NCI-H526 treated with DMSO at 0.1 percent for 48 hours (cell line): ENCODE measurements around the gene ATAD1.

Experiments
- DNase-seq: peaks from one replicate; lab custom pipeline; 2025; lab: John Stamatoyannopoulos, UW

ATAD1 gene

DNA sequence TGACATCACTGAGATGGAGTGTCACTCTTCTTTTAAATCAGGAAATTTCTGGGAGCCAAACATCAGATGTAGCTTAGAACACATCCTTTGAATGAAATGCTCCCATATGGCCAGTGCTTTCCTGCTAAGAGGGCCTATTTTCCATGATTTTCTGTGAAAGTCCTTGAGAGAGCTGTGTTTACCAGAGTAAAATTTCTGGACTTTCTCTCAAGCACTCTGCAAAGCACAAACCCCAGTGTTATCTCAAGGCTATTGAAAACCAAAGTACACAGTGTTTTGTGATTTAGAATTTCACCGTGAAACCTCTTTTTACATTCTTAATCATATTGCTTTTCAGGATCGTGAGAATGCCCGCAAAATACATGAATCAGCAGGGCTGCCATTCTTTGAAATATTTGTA is 104.3 kb downstream of the ATAD1 start:
- no peak for DNase-seq

DNA sequence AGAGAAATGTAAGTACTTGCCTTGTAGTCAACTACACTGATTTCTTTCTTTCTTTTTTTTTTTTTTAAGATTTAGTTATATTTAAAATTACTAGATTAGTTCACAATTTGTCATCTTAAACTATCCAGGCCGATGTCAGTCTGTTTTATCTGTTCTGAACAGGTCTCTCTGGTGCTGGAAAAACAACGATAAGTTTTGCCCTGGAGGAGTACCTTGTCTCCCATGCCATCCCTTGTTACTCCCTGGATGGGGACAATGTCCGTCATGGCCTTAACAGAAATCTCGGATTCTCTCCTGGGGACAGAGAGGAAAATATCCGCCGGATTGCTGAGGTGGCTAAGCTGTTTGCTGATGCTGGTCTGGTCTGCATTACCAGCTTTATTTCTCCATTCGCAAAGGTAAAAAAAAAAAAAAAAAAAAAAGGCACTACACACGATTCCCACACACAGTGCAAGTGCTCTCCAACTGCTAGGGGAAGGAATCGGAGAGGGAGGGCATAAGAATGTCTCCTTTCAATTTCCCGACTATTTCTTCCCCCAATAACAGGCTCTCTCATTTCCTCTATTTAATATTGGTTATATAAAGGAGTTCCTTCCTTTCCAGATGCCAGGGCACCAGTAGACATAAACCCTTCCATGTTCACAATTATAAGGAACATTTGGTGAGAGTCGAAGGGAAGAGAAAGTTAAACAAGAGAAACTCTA is 105.0 kb downstream of the ATAD1 start:
- DNase-seq, result no peak

DNA sequence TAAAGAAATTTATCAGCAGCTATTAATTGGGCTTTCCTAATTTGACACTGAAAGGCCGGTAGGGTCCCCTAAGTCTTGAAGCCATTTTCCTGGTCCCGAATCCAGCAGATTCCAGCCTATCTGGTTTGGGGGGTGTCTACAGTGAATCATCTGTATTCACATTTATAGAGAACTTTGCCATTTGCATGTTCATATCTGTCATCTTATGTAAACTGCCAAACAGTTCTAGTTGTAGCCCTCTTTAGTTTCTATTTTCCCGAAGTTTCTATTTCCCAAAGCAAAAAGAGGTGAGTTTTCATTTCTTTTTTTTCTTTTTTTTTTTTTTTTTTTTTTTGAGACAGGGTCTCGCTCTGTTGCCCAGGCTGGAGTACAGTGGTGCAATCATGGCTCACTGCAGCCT is 110.8 kb downstream of the ATAD1 start:
- no peak for DNase-seq

DNA sequence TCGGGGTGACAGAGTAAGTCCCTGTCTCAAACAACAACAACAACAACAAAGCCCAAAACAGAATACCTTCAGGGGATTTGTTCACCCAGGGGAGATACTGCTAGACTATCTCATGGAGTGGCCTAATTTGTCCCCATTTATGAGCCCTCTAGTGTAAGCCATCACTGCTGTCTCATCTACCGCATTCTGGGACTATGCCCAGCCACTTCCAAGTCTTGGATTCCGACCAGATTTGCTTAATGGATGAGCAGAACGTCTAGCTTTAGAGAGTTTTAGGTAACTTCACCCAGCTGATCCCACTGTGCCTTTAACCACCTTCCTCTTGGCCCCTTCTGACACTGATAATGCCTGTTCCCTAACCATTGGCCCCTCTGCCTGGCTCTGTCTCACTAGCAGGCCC is 111.3 kb downstream of the ATAD1 start:
- no peak for DNase-seq

DNA sequence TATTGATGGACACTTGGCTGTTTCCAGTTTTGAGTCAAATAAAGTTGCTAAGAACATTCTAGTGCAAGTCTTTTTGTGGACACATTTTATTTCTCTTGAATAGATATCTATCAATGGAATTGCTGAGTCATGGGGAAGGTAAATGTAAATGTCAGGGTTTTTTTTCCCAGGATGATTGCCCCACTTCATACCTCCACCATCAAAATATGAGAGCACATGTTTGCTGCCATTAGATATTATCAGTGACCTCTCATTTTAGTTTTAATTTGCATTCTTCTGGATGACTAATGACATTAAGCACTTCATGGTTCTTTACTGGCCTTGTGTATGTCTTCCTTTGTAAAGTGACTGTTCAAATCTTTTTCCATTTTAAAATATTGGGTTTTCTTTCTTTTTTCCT is 112.7 kb downstream of the ATAD1 start:
- DNase-seq, result no peak

DNA sequence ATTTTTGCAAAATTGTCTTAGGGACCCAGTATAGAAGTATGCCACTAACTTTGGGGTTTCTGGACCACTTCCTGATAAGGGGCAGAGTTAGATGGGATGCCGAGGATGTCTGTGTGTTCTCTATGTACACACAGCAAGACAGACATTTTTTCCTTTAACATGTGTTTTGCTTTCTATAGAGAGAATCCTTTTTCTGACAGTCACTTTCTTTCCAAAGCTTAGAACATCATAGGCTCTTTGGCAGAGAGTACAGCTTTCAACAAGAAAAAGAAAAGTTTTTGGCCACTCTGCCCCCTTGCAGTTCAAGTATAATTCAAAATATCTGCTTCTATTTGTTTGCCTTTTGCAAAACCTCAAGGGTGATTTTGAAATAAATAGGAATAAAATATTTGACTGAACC is 114.3 kb downstream of the ATAD1 start:
- DNase-seq, result no peak

DNA sequence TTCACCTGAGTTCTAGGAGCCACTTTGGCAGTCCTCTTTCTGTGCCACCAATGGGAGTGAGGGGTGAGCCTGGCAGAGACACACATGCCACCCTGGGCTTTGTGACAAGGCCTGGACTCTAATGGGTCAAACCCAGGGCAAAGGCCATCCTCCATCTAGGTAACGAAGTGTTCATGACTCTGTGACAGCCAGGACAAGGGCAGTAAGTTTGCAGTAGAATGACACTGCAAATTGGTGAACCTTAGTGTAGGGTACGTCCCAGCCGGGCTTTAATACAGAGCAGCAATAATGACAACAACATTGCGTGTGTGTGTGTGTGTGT is 115.1 kb downstream of the ATAD1 start:
- no peak for DNase-seq

DNA sequence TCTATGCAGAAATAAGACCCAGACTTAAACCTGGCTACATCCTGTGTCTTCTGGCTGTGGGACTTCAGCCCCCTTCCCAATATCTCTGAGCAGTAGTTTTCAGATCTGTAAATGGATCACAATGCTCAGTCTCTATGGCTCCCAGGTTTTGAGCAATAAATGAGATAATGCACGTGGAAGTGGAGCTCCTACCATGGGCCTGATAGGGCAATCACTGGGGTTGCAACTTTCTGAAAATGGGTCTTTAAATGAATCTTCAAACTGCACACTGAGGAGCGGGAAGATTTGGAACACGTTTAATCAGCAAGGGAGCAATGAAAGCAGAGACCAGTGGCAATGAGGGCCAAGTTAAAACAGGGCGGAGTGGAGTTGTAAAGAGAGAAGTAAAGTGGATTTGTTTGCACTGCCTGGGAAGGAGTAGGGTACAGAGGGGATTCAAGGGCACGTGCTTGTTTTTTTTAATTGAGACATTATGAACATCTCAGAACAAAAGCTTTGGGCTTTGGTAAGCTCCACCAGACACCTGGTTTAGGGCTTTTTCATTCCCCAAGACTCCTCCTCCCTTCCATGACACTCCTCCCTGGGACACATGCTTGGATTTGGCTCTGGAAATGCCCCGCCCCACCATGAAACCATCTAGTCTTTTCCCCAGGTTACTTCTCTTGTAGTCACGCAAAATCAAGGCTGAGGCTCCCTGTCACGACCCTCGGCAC is 115.6 kb downstream of the ATAD1 start:
- no peak for DNase-seq
